Lower leg skin (tissue), 4 donors: ENCODE data around the gene PSMB5. TPM values are rescaled to one million over a fixed set of nuclear protein-coding genes. Genes with fewer than 3 reads are reported as not detected.

Experiments used
- DNase-seq, 2 donors: peaks; one replicate each; pipeline ENCODE4 v3.0.0-alpha.2; 2019; ENCODE audit warnings: low spot score in 2 of 2
- H3K4me3 ChIP-seq: fragments of 200-600 bp; sonication (generic); 2 replicates; pipeline ENCODE4 v1.5.1; 2017; ENCODE audit warnings: mild to moderate bottlenecking, low read depth; ENCODE audit not compliant: poor library complexity, severe bottlenecking
- POLR2A ChIP-seq, 2 donors: fragments of 450-650 bp; IDR thresholded peaks; one replicate each; pipeline ENCODE4 v1.6.1; 2016 to 2017; ENCODE audit warnings: antibody characterized with exemption in 2 of 2, mild to moderate bottlenecking in 1 of 2, moderate library complexity in 1 of 2
- WGBS, 2 donors: methylation state at CpG; one replicate each; pipeline ENCODE4 v1.1.5; 2018; 5-methylcytosine and 5-hydroxymethylcytosine counted together
- intact Hi-C: fragments of 100-400 bp; cut with DNase I; formaldehyde crosslinking; loops from one replicate; pipeline ENCODE4 v1.15.0; 2023; ENCODE audit warnings: low total_unique reads
- total RNA-seq, 4 donors: library from RNA; depleted of rRNA; stranded (reverse); fragments of >200 nt; gene quantifications; one replicate each; pipeline ENCODE4 v1.1.0, GENCODE V29; 2016
- TF ChIP-seq, protein P1 (sequence below), 3 donors: fragments of 450-650 bp; IDR thresholded peaks; one replicate each; pipeline ENCODE4 v1.5.1; 2016; ENCODE audit warnings: antibody characterized with exemption in 3 of 3, mild to moderate bottlenecking in 3 of 3, moderate library complexity in 2 of 3

The PSMB5 gene
- total RNA-seq, result 100 to 1,000 TPM in 2 of 4 donors, 10 to 100 TPM in 2; 70.6 to 148 (median 116) TPM

DNA sequence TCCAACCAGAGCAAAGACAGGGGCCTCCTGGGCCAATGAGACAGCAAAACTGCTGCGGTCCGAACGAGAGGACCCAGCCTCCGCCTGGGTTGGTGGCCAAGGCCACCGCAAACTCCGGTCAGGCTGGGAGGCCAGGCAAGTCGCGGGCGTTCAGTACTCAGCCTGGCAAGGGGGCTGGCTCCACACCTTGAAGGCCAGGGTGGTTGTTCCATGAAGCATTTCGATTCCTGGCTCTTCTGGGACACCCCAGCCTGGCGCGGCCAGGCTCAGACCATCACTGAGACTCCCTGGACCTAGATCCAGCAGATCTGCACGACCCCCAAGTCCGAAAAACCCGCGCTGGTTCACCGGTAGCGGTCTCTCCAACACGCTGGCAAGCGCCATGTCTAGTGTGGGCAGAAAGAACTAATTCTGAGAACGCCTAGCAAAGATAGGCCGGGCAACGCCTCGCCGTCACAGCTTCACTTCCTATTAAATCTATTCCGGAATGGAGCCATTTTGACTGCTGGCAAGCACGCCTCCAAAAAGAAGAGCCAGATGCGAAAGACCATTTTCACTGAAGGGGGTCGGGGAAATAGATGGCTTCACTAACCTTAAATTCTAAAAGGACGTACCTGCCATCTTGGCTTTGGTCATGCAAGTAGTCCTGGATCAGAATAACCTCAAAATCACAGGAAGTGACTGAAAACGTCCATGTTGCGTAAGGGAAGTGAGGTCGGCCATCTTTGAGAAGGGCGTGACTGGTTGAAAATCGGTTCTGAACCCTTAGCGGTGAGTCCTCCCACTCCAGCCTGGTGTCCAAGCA, at the start of gene PSMB5:
PSMB5 (minus strand) TSS at position 403 of the 805 bp plus-strand sequence; CDS start at position 384, 19 bp downstream.
- intact Hi-C loops, result no loop called here
- 0 to 1% methylated on average over 30 to 35 of the region's 36 CpGs for WGBS, 2 donors
- peak within 1 kb of the TSS; percentile 88 for H3K4me3 ChIP-seq
- peak; percentile 91 to 96 for DNase-seq
- no peak for TF ChIP-seq POLR2A (IDR thresholded peaks at IDR 0.05)
- TF ChIP-seq, protein P1, sequence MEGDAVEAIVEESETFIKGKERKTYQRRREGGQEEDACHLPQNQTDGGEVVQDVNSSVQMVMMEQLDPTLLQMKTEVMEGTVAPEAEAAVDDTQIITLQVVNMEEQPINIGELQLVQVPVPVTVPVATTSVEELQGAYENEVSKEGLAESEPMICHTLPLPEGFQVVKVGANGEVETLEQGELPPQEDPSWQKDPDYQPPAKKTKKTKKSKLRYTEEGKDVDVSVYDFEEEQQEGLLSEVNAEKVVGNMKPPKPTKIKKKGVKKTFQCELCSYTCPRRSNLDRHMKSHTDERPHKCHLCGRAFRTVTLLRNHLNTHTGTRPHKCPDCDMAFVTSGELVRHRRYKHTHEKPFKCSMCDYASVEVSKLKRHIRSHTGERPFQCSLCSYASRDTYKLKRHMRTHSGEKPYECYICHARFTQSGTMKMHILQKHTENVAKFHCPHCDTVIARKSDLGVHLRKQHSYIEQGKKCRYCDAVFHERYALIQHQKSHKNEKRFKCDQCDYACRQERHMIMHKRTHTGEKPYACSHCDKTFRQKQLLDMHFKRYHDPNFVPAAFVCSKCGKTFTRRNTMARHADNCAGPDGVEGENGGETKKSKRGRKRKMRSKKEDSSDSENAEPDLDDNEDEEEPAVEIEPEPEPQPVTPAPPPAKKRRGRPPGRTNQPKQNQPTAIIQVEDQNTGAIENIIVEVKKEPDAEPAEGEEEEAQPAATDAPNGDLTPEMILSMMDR (IDR thresholded peaks at IDR 0.05), result no peak

DNA sequence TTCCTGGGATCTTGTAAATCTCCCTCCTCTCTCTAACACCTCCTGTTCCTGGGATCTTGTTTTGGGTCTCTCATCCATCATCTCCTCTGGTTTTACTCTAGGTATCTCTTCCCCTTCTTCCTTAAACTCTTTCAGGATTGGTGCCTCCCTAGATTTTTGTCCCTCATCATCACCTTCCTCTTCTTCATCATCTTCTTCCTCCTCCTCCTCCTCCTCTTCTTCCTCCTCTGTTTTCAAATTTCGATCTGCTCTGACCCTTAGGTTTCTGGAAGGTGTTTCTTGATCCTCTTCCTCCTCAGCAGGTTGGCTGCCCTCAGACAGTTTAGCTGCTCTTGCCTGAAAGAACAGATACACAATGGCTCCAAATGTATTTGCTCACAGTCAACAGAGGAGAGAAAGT, 45.8 kb upstream of the PSMB5 start:
- DNase-seq, result no peak
- no peak for TF ChIP-seq POLR2A (IDR thresholded peaks at IDR 0.05)
- TF ChIP-seq, protein P1 (IDR thresholded peaks at IDR 0.05), result no peak
- intact Hi-C loops, result no loop called here
- WGBS, 2 donors, result 79 to 92% methylated on average over 1 of the region's 1 CpG
- no peak overlapping the region for H3K4me3 ChIP-seq

DNA sequence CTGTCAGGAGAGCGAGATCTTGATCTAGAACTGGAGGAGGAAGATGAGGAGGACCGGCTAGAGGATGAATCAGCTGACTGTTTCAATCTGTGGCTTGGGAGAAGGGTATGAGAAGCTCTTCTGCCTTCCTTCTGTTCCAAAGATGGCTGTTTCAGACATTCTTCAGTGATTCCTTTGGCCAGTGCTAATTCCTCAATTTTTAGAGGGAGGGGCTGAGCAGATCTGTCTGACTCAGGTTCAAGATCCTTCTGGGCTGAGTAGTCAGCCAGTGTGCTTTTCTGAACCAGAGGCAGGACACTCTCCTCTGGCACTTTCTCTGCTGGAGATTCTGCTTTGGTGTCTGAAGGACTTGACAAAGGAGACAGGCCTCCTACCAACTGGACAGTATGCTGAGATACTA, 45.0 kb upstream of the PSMB5 start:
- DNase-seq, result no peak
- WGBS, 2 donors, result 77 to 80% methylated on average over 2 of the region's 2 CpGs
- TF ChIP-seq, protein P1 (IDR thresholded peaks at IDR 0.05), result no peak
- TF ChIP-seq POLR2A (IDR thresholded peaks at IDR 0.05), result no peak
- intact Hi-C loops, result no loop called here
- no peak overlapping the region for H3K4me3 ChIP-seq

DNA sequence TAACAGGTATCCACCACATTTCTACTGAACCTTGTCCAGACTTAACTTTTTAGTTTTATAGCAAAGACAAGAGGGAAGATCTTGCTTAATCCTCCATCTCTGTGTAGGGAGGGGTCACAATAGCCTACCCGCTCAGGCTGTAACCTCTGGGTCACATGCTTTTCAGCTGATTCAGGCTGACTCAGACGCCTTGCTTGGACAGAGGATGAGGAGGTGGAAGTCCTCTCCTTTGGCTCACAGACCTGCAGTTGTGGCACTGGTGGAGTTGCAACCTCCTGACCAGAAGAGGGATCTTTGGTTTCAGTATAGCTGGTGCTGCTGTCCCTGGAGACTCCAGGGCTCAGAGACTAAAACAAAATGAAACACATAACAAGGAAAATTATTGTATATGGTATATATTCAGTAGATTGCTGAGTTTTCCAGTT, 44.0 kb upstream of the PSMB5 start:
- DNase-seq, result peak; percentile 91 to 94
- no peak for TF ChIP-seq POLR2A (IDR thresholded peaks at IDR 0.05)
- TF ChIP-seq, protein P1 (IDR thresholded peaks at IDR 0.05), result no peak
- H3K4me3 ChIP-seq, result no peak overlapping the region
- intact Hi-C loops, result no loop called here
- WGBS, 2 donors, result 18 to 40% methylated on average over 2 of the region's 2 CpGs

DNA sequence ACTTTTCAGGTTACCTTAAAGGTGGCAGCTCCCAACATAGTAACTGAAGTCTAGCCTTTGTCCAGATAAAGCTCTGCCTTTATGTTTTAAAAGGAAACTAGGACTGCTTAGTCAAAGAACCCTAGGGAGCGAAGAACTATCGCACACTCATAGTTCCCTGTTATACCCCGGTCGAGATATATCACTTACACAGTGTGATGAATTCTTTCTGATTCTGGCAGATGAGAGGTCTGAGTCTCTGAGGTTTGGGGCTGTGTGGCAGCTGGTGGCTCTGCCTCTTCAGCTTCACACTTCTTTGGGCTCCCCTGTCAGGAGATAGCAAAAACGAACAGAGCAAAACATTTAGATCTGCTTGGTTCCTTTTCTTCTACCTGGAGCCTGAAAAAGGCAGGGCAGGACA, 43.3 kb upstream of the PSMB5 start:
- WGBS, 2 donors, result 77 to 79% methylated on average over 5 of the region's 5 CpGs
- no peak for TF ChIP-seq POLR2A (IDR thresholded peaks at IDR 0.05)
- TF ChIP-seq, protein P1 (IDR thresholded peaks at IDR 0.05), result no peak
- intact Hi-C loops, result no loop called here
- H3K4me3 ChIP-seq, result no peak overlapping the region
- no peak for DNase-seq
